IPS DF 6.9 (cell line): ENCODE results near the gene FNBP1.
"Not testable (repeated sequence)": the region's sequence is repeated elsewhere in the genome, so short reads cannot be mapped to it uniquely, and the experiment has no call there.

Experiments
- DNase-seq: peaks from one replicate; pipeline ENCODE4 v3.0.0-alpha.2; 2013; ENCODE audit warnings: low read depth, low spot score
- H3K27ac ChIP-seq: one replicate; pipeline ENCODE4 v1.5.1; 2013; ENCODE audit warnings: low read length, control low read depth
- H3K27me3 ChIP-seq: 2 replicates; pipeline ENCODE4 v1.6.1; 2013; ENCODE audit warnings: mild to moderate bottlenecking, low read length; ENCODE audit not compliant: control insufficient read depth, insufficient read depth
- H3K36me3 ChIP-seq: 2 replicates; pipeline ENCODE4 v1.6.1; 2013; ENCODE audit warnings: low read length; ENCODE audit not compliant: control insufficient read depth, insufficient read depth
- H3K4me1 ChIP-seq: 2 replicates; pipeline ENCODE4 v1.6.1; 2013; ENCODE audit warnings: low read length; ENCODE audit not compliant: control insufficient read depth, insufficient read depth
- H3K4me3 ChIP-seq: 2 replicates; pipeline ENCODE4 v1.5.1; 2013; ENCODE audit warnings: mild to moderate bottlenecking, low read length
- H3K9me3 ChIP-seq: 2 replicates; pipeline ENCODE4 v1.6.1; 2013; ENCODE audit warnings: low read length, inconsistent platforms; ENCODE audit not compliant: control insufficient read depth, insufficient read depth
- WGBS: extraction: QIAGEN DNeasy Blood & Tissue Kit; methylation state at CpG from one replicate; pipeline ENCODE4 v1.1.7; 2013; ENCODE audit warnings: mixed read lengths, missing lambda C conversion rate; ENCODE audit not compliant: insufficient read length, insufficient coverage; 5-methylcytosine and 5-hydroxymethylcytosine counted together

The FNBP1 gene

DNA sequence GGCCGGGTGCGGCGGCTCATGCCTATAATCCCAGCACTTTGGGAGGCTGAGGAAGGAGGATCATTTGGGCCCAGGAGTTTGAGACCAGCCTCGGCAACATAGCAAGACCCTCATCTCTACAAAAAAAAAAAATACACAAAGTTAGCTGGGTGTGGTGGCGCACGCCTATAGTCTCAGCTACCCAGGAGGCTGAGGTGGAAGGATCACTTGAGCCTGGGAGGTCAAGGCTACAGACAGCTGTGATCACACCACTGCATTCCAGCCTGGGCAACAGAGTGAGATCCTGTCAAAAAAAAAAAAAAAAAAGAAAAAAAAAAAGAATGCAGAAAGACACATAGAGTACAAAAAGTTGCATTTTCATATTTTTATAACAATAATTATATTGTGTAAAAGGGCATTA lies 36.0 kb downstream of the FNBP1 start:
- not testable (repeated sequence) for DNase-seq, H3K4me1 ChIP-seq, H3K4me3 ChIP-seq, H3K9me3 ChIP-seq, H3K36me3 ChIP-seq, H3K27ac ChIP-seq, H3K27me3 ChIP-seq
- no CpG with 5 or more reads among the region's 6 CpGs for WGBS

DNA sequence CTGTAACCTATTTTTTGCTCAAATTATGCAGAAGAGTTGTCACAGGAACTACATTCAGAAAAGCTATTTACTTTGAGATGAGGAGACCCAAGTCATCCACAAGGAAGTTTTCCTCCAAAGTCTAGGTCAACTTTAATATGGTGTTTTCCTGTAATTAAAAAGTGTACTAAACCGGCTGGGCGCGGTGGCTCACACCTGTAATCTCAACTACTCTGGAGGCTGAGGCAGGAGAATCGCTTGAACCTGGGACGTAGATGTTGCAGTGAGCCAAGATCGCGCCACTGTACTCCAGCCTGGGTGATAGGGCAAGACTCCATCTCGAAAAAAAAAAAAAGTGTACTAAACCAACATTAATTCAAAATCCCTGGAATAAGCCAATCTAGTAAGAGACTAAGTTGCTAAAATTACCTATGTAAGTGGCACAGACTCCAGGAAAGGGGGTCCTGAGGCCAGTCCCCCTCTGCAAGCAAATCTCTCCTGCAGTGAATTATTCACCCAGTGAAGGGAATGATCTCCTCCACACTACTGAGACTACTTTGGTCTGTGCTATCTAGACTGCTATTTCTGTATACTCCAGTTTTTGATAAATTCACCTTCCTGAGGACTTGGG lies 38.9 kb downstream of the FNBP1 start:
- H3K27me3 ChIP-seq, result no peaks in the 10 kb centered on the region
- H3K27ac ChIP-seq, result no peak overlapping the region
- H3K9me3 ChIP-seq, result no peaks in the 10 kb centered on the region
- H3K4me1 ChIP-seq, result no peaks in the 10 kb centered on the region
- DNase-seq, result no peak
- H3K36me3 ChIP-seq, result no peaks in the 10 kb centered on the region
- H3K4me3 ChIP-seq, result no peak overlapping the region
- WGBS, result no CpG with 5 or more reads among the region's 8 CpGs

DNA sequence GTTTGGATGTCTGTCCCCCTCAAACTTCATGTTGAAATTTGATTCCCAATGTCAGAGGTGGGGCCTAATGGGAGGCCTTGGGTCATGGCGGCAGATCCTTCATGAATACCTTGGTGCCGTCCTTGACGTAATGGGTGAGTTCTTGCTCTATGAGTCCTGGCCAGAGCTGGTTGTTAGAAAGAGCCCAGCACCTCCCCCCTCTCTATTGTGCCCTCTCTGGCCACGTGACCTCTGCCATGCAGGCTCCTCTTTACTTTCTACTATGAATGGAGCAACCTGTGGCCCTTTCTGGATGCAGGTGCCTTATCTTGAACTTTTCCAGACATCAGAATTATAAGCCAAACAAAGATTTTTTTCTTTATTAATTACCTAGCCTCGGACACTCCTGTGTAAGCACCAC lies 40.7 kb downstream of the FNBP1 start:
- DNase-seq, result no peak
- no CpG with 5 or more reads among the region's 5 CpGs for WGBS

DNA sequence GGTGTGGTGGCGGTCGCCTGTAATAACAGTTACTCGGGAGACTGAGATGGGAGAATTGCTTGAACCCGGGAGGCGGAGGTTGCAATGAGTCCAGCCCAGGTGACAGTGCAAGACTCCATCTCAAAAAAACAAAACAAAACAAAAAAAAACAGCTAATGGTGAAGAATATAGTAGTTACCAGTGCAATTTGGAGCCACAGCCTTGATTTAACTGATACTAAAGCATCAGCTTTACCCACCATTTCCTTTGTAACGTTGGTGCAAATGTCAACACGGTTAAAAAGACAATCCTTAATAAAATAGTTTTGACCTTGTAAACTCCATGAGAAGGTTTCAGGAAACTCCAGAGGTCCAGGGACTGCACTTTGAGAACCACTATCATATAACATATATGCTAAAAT lies 41.8 kb downstream of the FNBP1 start:
- Histone ChIP-seq H3K4me1 (no peaks in the 10 kb centered on the region), H3K27ac (no peak overlapping the region), H3K4me3 (no peak overlapping the region), H3K27me3 (no peaks in the 10 kb centered on the region), H3K9me3 (no peaks in the 10 kb centered on the region), H3K36me3 (no peaks in the 10 kb centered on the region)
- WGBS, result no CpG with 5 or more reads among the region's 7 CpGs
- DNase-seq, result no peak

More for the DNA sequence above, 40.7 kb downstream of the FNBP1 start:
- no peak overlapping the region for H3K27ac ChIP-seq
- no peaks in the 10 kb centered on the region for H3K27me3 ChIP-seq
- no peaks in the 10 kb centered on the region for H3K36me3 ChIP-seq
- no peaks in the 10 kb centered on the region for H3K9me3 ChIP-seq
- no peaks in the 10 kb centered on the region for H3K4me1 ChIP-seq
- no peak overlapping the region for H3K4me3 ChIP-seq

DNA sequence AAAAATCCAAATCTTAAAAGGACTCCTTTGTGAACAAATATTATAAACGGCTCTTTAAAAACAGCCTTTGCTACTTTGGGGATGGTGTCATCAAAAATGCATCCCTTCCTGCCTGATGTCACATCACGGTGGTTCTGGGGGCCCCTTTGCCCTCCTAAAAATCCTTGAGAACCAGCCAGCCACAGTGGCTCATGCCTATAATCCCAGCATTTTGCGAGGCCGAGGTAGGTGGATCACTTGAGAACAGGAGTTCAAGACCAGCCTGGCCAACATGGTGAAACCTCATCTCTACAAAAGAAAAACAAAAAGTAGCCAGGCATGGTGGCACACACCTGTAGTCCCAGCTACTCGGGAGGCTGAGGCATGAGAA lies 43.9 kb downstream of the FNBP1 start:
- no peak overlapping the region for H3K4me3 ChIP-seq

DNA sequence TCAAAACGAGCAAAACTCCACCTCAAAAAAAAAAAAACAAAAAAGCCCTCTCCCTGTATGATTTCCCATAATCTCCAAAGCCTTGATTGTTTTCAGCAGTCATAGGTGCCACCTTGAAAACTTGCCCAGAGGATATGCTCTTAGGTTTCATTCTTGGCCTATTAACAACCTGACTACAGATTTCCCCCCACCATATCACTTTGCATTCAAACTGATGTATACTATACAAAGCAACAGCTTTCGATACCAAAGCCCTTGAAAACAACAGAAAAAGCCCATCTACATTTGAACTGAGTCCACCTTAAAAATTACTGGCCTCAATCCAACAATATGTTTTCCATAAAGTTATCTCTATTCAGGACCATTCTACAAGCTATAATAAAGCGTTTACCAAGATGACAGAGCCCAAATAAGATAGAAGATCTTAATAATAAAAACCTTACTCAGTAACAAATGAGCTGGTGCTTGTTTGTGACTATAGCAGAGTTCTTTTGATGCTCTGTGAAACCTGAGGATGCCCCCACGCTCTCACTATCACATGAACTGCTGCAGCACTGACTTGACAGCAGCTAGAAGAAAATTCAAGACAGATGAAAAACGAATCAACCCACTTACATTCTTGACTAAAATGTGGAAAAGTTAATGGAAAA lies 44.4 kb downstream of the FNBP1 start:
- no peaks in the 10 kb centered on the region for H3K36me3 ChIP-seq
- DNase-seq, result no peak
- no peaks in the 10 kb centered on the region for H3K27me3 ChIP-seq
- H3K9me3 ChIP-seq, result no peaks in the 10 kb centered on the region
- no CpG with 5 or more reads among the region's 5 CpGs for WGBS
- H3K27ac ChIP-seq, result no peak overlapping the region
- H3K4me1 ChIP-seq, result peaks cover 1% of the 10 kb centered on the region; the same call in 1 of the 2 replicates
- H3K4me3 ChIP-seq, result no peak overlapping the region

More for the DNA sequence above, 43.9 kb downstream of the FNBP1 start:
- H3K27ac ChIP-seq, result no peak overlapping the region
- WGBS, result no CpG with 5 or more reads among the region's 5 CpGs
- no peaks in the 10 kb centered on the region for H3K36me3 ChIP-seq
- no peak for DNase-seq
- no peaks in the 10 kb centered on the region for H3K9me3 ChIP-seq
- no peaks in the 10 kb centered on the region for H3K27me3 ChIP-seq
- 0 out of 2 replicates have a peak, but pooled peaks cover 1% of the 10 kb centered on the region for H3K4me1 ChIP-seq

DNA sequence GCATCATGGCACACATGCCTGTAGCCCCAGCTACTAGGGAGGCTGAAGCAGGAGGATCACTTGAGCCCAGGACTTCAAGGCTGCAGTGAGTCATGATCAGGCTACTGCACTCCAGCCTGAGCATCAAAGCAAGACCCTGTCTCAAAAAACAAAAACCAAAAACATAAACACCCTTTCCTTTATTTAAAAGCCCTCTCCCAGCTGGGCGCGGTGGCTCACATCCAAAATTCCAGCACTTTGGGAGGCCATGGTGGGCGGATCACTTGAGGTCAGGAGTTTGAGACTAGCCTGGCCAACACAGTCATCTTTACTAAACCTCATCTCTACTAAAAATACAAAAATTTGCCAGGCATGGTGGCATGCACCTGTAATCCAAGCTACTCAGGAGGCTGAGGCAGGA lies 45.3 kb downstream of the FNBP1 start:
- H3K36me3 ChIP-seq, H3K4me1 ChIP-seq, DNase-seq, H3K4me3 ChIP-seq, H3K27me3 ChIP-seq, H3K9me3 ChIP-seq, H3K27ac ChIP-seq: not testable (repeated sequence)
- no CpG with 5 or more reads among the region's 3 CpGs for WGBS

DNA sequence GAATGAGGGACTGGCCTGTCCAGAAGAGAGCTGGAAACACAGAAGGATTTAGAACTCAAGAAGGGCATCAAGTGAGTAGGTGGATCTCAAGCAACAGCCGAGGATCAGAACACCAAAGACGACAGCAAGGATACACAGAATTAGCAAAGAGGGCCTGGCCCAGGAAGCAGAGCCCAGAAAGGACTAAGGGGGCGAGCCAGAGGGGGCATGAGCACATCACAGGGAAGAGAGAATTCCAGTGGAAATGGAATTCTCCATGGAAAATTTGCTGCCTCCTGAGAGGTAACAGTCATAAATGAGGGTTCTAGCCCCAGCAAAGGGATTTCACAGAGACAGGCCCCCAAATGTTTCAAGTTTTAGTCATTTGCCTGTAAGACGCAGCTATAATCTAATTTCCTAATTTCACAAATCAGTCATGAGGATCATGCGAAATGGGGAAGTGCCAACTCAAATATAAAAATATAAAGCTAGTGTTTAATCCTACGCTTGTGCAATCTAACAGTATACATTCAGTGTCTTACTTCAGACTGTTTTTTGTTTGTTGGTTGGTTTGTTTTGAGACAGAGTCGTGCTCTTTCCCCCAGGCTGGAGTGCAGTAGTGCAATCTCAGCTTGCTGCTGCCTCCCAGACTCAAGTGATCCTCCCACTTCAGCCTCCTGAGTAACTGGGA lies 46.7 kb downstream of the FNBP1 start:
- Histone ChIP-seq H3K9me3 (no peaks in the 10 kb centered on the region), H3K27me3 (no peaks in the 10 kb centered on the region), H3K4me1 (peaks cover 1% of the 10 kb centered on the region; the same call in 1 of the 2 replicates), H3K36me3 (no peaks in the 10 kb centered on the region), H3K27ac (no peak overlapping the region), H3K4me3 (no peak overlapping the region)
- DNase-seq, result no peak
- WGBS, result no CpG with 5 or more reads among the region's 7 CpGs

DNA sequence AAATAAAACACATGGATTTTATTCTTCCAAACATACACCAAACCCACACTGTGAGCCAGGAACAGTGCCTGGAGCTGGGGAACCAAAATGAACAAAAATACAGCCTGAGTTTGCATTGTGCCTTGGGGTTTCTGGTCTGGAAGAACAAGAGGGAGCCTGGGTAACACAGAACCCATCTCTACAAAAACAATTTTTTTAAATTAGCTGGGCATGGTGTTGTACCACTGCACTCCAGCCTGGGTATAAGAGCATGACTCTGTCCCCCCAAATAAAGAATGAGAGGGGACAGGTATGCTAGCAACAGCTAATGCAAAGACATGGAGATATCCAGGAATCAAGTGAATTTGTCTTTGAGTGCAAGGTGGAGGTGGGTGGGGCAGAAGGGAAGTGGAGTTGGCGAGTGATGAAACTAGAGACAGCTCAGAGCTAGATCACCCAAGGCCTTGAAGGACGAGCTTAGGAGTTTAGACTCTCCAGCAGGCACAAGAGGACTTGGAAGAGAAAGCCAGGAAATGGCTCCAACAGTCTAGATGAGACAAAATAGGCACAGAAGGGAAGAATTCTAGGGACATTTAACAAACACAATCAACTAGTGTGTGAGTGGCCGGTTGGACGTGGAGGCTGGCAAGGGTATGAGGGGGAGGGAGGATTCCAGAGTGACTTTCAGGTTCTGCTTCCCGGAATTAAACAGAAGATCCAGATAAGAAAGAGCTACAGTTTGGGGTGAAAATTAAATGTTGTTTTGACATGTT lies 47.4 kb downstream of the FNBP1 start:
- no peaks in the 10 kb centered on the region for H3K27me3 ChIP-seq
- no CpG with 5 or more reads among the region's 5 CpGs for WGBS
- peaks cover 1% of the 10 kb centered on the region; the same call in 1 of the 2 replicates for H3K4me1 ChIP-seq
- DNase-seq, result no peak
- H3K36me3 ChIP-seq, result no peaks in the 10 kb centered on the region
- H3K9me3 ChIP-seq, result no peaks in the 10 kb centered on the region
- H3K27ac ChIP-seq, result no peak overlapping the region
- no peak overlapping the region for H3K4me3 ChIP-seq

DNA sequence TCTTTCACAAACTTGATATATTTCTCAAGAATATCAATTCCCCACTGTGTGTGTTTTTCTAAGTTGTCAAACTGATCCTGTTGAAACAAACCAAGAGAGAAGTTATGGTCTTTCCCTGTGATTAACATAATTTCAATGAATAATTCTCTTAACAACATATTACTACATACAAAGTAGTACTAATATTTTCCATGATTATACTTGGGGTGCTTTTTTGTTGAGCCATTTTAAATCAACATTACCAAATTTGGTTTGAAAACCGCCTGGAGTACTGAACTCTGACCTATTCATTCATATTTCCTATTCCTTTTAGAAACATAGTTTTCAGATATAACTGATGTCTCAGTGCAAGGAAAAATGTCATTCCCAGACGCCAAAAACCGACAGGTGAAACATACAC lies 48.1 kb downstream of the FNBP1 start:
- Histone ChIP-seq H3K36me3 (no peaks in the 10 kb centered on the region), H3K27me3 (no peaks in the 10 kb centered on the region), H3K4me1 (peaks cover 1% of the 10 kb centered on the region; the same call in 1 of the 2 replicates), H3K9me3 (no peaks in the 10 kb centered on the region), H3K27ac (no peak overlapping the region), H3K4me3 (no peak overlapping the region)
- no peak for DNase-seq
- no CpG with 5 or more reads among the region's 3 CpGs for WGBS
